Measurements from ENCODE around the gene SPNS3.

Gene SPNS3

DNA sequence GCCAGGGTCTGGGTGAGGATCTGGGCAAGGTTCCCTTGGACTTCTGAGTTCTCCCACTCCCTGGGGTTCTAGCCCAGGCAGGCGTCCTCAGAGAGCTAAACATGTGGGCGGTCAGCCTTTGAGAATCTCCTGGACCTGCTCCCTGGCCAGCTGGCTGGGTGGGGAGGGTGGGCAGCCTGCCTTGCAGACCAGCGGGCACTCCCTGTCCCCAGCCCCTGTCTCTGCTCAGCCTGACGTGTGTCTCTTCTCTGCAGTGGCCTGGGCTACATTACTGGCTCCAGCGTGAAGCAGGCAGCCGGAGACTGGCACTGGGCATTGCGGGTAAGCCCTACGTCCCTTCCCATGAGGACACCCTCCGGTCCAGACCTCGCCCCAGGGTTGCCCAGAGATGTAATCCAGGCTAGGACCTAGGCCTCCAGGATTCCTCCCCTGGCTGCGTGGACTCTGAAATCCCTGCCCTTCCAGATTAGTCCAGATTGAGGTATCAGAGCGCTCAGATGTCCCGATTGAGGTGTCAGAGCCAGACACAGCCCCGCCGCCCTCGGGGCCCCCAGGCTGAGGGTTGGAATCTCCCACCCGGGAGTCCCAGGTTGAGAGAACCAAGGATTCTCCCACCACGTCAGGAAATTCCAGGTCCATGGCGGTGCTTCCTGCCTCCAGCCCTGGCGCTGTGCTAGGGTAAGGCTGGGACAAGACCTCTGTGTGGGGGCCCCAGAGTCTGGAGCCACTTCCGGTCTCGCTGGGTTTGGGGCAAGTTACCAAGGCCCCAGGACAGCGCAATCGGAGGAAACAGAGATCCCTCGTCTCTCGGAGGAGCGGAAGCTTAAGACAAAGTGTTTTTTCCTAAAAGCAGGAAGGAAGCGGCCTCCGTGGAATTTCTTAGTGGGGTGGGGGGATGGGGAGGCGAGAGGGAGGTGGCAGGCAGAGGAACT, 97.3 kb downstream of the SPNS3 start:
- DNase-seq (ENCODE audit: low spot score) = no peak

DNA sequence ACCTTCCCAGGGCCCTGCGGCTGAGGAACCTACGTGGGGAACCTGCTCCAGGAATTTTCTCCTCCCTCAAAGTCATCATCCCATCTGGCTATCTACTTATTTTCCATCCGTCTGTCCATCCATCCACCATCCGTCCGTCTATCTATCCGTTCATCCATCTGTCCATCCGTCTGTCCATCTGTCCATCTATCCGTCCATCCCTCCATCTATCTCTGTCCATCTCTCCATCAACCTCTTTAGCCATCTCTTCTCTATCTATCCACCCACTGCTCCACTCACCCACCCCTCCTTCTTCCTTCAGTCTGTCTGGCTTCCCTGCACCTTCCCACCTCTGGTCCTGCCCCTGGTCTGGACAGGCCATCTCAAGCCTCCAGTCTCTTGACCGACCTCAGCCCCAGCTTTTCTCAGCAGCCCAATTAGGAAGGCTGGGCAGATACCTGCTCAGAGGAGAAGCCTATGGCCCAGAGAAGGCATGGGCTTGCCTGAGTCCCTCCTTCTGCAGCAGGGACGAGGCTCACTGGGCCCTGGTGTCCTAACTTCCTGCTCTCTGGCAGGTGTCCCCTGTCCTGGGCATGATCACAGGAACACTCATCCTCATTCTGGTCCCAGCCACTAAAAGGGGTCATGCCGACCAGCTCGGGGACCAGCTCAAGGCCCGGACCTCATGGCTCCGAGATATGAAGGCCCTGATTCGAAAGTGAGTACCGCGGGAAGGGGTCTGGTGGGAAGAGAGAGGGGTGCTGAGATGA, 98.4 kb downstream of the SPNS3 start:
- no peak for DNase-seq (ENCODE audit: low spot score)

DNA sequence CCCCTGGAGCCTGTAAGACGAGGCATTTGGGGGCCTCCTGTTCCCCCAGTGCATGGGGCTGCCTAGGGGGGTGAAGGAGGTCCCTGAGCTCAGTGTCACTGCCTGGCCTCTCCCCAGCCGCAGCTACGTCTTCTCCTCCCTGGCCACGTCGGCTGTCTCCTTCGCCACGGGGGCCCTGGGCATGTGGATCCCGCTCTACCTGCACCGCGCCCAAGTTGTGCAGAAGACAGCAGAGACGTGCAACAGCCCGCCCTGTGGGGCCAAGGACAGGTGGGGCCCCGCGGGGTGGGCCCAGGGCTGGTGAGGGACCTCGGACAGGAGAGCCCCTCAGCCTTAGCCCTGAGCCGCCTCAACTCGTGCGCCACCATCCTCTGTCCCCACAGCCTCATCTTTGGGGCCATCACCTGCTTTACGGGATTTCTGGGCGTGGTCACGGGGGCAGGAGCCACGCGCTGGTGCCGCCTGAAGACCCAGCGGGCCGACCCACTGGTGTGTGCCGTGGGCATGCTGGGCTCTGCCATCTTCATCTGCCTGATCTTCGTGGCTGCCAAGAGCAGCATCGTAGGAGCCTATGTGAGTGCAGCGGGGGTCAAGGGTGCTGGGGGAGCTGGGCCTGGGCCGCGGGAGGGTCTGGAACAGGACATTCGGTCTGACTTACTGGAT, 99.3 kb downstream of the SPNS3 start:
- no peak for DNase-seq (ENCODE audit: low spot score)

DNA sequence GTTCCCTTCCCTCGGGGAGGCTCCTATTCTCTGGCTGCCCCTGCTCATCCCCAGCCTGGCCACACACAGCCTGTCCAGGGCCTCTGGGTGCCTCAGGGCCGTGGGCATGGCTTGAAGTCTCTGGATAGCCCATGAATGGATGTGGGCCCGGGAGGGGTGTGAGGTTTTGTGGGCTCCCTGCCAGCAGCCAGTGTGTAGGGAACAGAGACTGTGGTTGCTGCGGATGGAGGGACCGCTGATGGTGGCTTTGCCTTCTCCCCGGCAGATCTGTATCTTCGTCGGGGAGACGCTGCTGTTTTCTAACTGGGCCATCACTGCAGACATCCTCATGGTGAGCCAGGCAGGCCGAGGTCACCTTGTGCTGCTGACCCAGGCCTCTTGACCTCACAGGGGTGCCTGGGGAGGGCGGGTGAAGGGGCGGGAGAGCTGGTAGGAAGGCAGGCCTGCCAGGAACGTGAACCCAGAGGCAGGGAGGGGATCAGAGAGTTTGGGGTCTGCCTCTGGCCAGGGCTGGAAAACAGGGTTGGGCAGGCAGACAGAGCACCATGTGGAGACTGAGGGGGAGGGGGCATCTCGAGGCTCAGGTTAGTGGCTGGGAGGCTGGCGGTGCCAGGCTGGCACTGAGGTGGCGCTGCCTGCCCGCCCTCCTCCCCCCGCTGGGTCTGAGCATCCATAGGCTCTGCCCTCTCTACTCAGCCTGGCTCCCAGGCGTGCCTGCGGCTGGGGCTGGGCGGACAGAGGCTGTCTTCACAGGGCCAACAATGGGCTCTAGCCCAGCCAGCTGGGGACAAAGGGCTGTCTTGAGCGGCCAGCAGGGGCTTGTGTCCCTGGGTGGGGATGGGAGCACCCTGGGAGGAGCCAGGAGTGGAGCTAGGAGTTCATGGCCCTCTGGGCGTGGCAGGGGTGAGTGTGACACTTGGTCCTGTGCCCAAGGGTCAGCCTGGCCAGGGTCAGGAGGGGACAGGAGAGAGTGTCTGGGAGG, 100.1 kb downstream of the SPNS3 start:
- DNase-seq (ENCODE audit: low spot score) = peak; percentile 20

DNA sequence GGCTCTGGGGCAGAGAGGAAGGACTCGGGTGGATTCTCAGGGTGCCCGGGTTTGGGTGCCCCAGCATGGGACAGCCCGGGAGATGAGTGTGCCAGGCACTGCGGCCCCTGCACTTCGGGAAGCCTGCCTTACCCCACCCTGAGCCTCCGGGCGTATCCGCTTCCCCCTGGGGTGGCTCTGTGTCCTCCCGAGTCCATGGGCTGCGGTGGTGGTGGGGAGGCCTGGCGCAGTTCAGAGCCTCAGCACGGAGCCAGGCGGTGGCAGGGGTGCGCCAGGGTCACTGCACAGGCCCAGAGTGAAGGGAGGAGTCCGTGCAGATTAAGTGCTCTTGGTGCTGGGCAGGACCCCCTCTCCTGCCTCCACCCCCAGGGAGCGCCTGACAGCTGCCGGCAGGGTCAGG, 100.8 kb downstream of the SPNS3 start:
- no peak for DNase-seq (ENCODE audit: low spot score)

DNA sequence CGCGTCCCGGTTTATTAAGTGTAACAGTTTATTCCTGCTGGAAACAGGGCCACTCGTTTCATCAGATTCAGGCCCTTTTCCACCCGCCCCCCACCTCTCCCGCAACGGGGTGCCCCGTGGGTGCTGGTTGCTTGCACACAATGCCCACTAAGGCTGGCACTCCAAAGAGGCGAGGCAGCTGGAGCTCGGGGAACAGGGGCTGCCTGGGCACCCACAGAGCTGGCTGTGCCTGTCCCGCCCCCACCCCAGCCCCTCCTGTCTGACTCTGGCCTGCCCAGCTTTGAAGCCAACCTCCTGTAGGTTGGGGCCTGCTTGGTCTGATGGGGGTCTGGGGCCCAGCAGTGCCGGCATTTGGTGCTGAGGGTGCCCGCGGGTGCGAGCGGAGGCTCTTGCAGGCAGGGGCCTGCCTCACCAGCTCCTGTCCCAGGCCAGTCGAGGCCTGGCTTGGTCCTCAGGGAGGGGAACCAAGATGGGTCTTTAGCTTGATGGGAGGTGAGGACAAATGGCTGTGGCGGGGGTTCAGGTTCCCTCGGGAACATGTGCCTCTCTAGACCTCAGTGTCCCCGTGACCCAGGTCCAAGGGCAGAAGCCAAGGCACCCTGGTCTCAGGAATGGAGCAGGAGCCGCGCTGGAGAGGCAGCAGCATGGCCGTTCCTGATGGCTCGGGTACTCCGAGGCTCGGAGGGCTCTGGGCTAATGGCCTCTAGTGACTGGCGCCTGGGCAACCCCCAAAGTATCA, 101.4 kb downstream of the SPNS3 start:
- no peak for DNase-seq (ENCODE audit: low spot score)

DNA sequence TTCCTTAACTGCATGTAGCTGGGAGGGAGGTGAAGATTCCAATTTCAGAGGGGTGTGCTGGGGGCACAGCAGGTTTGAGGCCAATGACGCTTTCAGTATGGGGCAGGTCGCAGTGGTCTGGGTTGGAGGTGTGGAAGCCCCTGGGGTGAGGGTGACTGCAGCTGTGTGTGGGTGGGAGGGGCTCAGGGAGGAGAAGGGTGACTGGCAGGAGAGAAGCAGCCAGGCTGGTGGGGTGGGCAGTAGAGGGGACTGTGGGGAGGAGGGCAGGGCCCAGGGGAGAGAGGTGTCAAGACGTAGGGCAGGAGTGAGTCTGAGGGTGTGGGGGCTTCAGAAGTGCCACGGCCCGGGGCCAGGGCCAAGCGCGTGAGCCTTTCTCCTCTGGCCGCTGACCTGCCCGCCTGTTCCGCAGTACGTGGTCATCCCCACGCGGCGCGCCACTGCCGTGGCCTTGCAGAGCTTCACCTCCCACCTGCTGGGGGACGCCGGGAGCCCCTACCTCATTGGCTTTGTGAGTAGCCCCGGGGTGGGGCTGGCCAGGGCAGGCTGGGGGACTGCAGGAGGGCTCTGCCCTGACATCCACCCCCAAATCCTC, 102.0 kb downstream of the SPNS3 start:
- DNase-seq (ENCODE audit: low spot score) = no peak

DNA sequence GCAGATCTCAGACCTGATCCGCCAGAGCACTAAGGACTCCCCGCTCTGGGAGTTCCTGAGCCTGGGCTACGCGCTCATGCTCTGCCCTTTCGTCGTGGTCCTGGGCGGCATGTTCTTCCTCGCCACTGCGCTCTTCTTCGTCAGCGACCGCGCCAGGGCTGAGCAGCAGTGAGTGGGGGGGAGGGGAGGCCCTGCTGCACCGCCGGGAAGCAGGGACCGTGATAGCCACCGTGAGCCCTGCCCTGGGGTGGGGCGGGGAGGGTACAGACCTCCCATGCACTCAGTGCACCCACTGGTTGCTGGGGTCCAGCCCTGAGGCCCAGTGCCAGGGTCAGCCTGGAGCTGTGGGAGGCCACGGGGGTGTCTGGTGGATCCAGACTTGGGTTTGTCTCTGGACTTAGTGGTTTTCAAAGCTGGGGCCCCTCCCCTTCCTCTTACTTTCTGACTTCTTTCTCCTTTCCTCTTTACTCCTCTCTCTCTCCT, 102.6 kb downstream of the SPNS3 start:
- no peak for DNase-seq (ENCODE audit: low spot score)

DNA sequence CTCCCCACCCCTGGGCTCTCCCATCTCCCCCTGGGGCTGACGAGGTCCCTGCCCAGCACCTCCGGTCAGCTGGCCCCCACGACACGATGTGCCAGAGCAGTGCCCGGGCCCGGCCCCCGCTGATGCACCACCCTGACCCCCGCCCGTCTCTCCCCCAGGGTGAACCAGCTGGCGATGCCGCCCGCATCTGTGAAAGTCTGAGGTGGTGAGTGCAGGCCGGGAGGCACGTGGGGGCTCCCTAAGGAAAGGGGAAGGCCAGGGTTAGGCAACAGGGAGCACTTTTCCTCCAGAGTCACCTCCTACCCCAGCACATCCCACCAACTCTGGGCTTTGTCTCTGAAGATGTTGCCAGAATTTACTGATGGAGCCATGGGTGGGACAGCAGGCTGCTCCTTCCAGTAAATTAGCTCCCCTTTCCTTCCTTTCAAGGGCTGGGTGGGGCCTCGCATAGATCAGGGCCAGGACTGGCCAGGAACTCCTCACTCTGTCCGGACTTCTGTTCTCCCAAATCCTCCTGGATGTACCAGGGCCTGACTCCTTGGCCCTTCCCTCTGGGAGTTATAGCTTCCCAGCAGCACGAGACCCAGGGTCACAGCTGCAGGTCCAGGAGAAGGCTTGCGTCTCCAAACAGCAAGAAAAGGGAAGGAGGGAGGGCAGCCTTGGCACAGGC, 103.1 kb downstream of the SPNS3 start:
- DNase-seq (ENCODE audit: low spot score) = no peak
